IPS-20b (cell line): ENCODE measurements around the gene JAKMIP1.

ENCODE experiments used
- H3K27ac ChIP-seq: one replicate; pipeline ENCODE4 v1.5.1; 2013; ENCODE audit warnings: low read length
- H3K27me3 ChIP-seq: 2 replicates; pipeline ENCODE4 v1.6.1; 2013; ENCODE audit warnings: mild to moderate bottlenecking, low read length, inconsistent platforms; ENCODE audit not compliant: insufficient read depth
- H3K36me3 ChIP-seq: 2 replicates; pipeline ENCODE4 v1.6.1; 2013; ENCODE audit warnings: low read depth, mild to moderate bottlenecking, inconsistent platforms, low read length, moderate library complexity; ENCODE audit not compliant: insufficient read depth
- H3K4me1 ChIP-seq: 2 replicates; pipeline ENCODE4 v1.6.1; 2013; ENCODE audit warnings: mild to moderate bottlenecking, control low read depth, inconsistent platforms, low read length, moderate library complexity; ENCODE audit not compliant: insufficient read depth
- H3K4me3 ChIP-seq: 2 replicates; pipeline ENCODE4 v1.5.1; 2013; ENCODE audit warnings: mild to moderate bottlenecking, low read length, inconsistent platforms
- H3K9ac ChIP-seq: 2 replicates; pipeline ENCODE4 v1.6.1; 2013; ENCODE audit warnings: low read depth, mild to moderate bottlenecking, inconsistent platforms, low read length, moderate library complexity
- H3K9me3 ChIP-seq: 2 replicates; pipeline ENCODE4 v1.6.1; 2013; ENCODE audit warnings: mild to moderate bottlenecking, low read depth, low read length, inconsistent platforms; ENCODE audit not compliant: insufficient read depth

Gene JAKMIP1

GRCh38 chr4:6208416-6208815 is 8.1 kb upstream of the JAKMIP1 start:
- Histone ChIP-seq H3K4me3 (no peak overlapping the region), H3K9ac (no peak overlapping the region), H3K36me3 (no peaks in the 10 kb centered on the region), H3K9me3 (no peaks in the 10 kb centered on the region), H3K27ac (no peak overlapping the region), H3K27me3 (no peaks in the 10 kb centered on the region), H3K4me1 (no peaks in the 10 kb centered on the region)

- no peak overlapping the region for H3K4me3 ChIP-seq
- no peak overlapping the region for H3K27ac ChIP-seq
- H3K9me3 ChIP-seq = no peaks in the 10 kb centered on the region
- no peaks in the 10 kb centered on the region for H3K4me1 ChIP-seq
- no peak overlapping the region for H3K9ac ChIP-seq
- no peaks in the 10 kb centered on the region for H3K36me3 ChIP-seq
- H3K27me3 ChIP-seq = no peaks in the 10 kb centered on the region
These were observed 7.3 kb upstream of the JAKMIP1 start for GRCh38 chr4:6207602-6208001.

GRCh38 chr4:6206771-6207290 is 6.5 kb upstream of the JAKMIP1 start:
- no peak overlapping the region for H3K9ac ChIP-seq
- H3K4me3 ChIP-seq = no peak overlapping the region
- no peak overlapping the region for H3K27ac ChIP-seq

GRCh38 chr4:6205973-6206372 is 5.6 kb upstream of the JAKMIP1 start:
- Histone ChIP-seq H3K27ac (no peak overlapping the region), H3K4me3 (no peak overlapping the region), H3K9ac (no peak overlapping the region), H3K27me3 (peaks cover 14% of the 10 kb centered on the region), H3K36me3 (no peaks in the 10 kb centered on the region), H3K9me3 (no peaks in the 10 kb centered on the region), H3K4me1 (no peaks in the 10 kb centered on the region)

More at GRCh38 chr4:6206771-6207290, 6.5 kb upstream of the JAKMIP1 start:
- Histone ChIP-seq H3K9me3 (no peaks in the 10 kb centered on the region), H3K4me1 (no peaks in the 10 kb centered on the region), H3K36me3 (no peaks in the 10 kb centered on the region), H3K27me3 (peaks cover 6% of the 10 kb centered on the region)

- Histone ChIP-seq H3K4me3 (no peak overlapping the region), H3K9me3 (no peaks in the 10 kb centered on the region), H3K4me1 (no peaks in the 10 kb centered on the region), H3K36me3 (no peaks in the 10 kb centered on the region), H3K27ac (no peak overlapping the region), H3K27me3 (peaks cover 18% of the 10 kb centered on the region), H3K9ac (no peak overlapping the region)
These were observed 5.2 kb upstream of the JAKMIP1 start for GRCh38 chr4:6205567-6205931.

- no peaks in the 10 kb centered on the region for H3K9me3 ChIP-seq
- no peak overlapping the region for H3K9ac ChIP-seq
These were observed 4.7 kb upstream of the JAKMIP1 start for GRCh38 chr4:6204871-6205566.

GRCh38 chr4:6204098-6204497 is 3.7 kb upstream of the JAKMIP1 start:
- Histone ChIP-seq H3K9ac (no peak overlapping the region), H3K27me3 (peaks cover 21% of the 10 kb centered on the region), H3K27ac (no peak overlapping the region), H3K4me1 (no peaks in the 10 kb centered on the region), H3K9me3 (no peaks in the 10 kb centered on the region), H3K4me3 (no peak overlapping the region), H3K36me3 (no peaks in the 10 kb centered on the region)

More at GRCh38 chr4:6204871-6205566, 4.7 kb upstream of the JAKMIP1 start:
- no peak overlapping the region for H3K27ac ChIP-seq
- no peak overlapping the region for H3K4me3 ChIP-seq
- H3K36me3 ChIP-seq = no peaks in the 10 kb centered on the region
- H3K27me3 ChIP-seq = peaks cover 18% of the 10 kb centered on the region
- no peaks in the 10 kb centered on the region for H3K4me1 ChIP-seq

GRCh38 chr4:6201580-6202091 is 1.3 kb upstream of the JAKMIP1 start:
- no peak overlapping the region for H3K4me3 ChIP-seq
- no peak overlapping the region for H3K9ac ChIP-seq
- H3K27ac ChIP-seq = no peak overlapping the region
- H3K36me3 ChIP-seq = no peaks in the 10 kb centered on the region
- peaks cover 44% of the 10 kb centered on the region for H3K27me3 ChIP-seq
- no peaks in the 10 kb centered on the region for H3K9me3 ChIP-seq
- H3K4me1 ChIP-seq = peaks cover 8% of the 10 kb centered on the region

GRCh38 chr4:6200922-6201362 is 593 bp upstream of the JAKMIP1 start:
- no peaks in the 10 kb centered on the region for H3K9me3 ChIP-seq
- peak overlapping the region; percentile 76 for H3K4me3 ChIP-seq
- H3K4me1 ChIP-seq = peaks cover 9% of the 10 kb centered on the region
- H3K27me3 ChIP-seq = peaks cover 44% of the 10 kb centered on the region
- H3K36me3 ChIP-seq = no peaks in the 10 kb centered on the region
- no peak overlapping the region for H3K27ac ChIP-seq
- peak overlapping the region; percentile 48; the same call in 1 of the 2 replicates for H3K9ac ChIP-seq

- no peaks in the 10 kb centered on the region for H3K36me3 ChIP-seq
- peak overlapping the region; percentile 71 for H3K4me3 ChIP-seq
- H3K9ac ChIP-seq = no peak overlapping the region
- no peaks in the 10 kb centered on the region for H3K9me3 ChIP-seq
- peaks cover 44% of the 10 kb centered on the region for H3K27me3 ChIP-seq
- H3K27ac ChIP-seq = no peak overlapping the region
- peaks cover 15% of the 10 kb centered on the region for H3K4me1 ChIP-seq
These were observed 877 bp downstream of the JAKMIP1 start for GRCh38 chr4:6199422-6199921.

GRCh38 chr4:6198768-6199421 is 1.5 kb downstream of the JAKMIP1 start:
- H3K9ac ChIP-seq = peak overlapping the region; percentile 6; the same call in 1 of the 2 replicates
- H3K27me3 ChIP-seq = peaks cover 44% of the 10 kb centered on the region
- no peaks in the 10 kb centered on the region for H3K9me3 ChIP-seq
- H3K4me3 ChIP-seq = peak overlapping the region; percentile 71
- peaks cover 15% of the 10 kb centered on the region for H3K4me1 ChIP-seq
- H3K36me3 ChIP-seq = no peaks in the 10 kb centered on the region
- H3K27ac ChIP-seq = no peak overlapping the region
